HEK293T (cell line): ENCODE data around the gene USF3.

ENCODE experiments used
- ARNT ChIP-seq: fragments of 450-650 bp; IDR thresholded peaks from 2 replicates; pipeline ENCODE4 v1.6.1; 2017; ENCODE audit warnings: mild to moderate bottlenecking
- BHLHE40 ChIP-seq: fragments of 450-650 bp; IDR thresholded peaks from 2 replicates; pipeline ENCODE4 v1.6.1; 2016; ENCODE audit warnings: mild to moderate bottlenecking, moderate library complexity, borderline replicate concordance
- FOXM1 ChIP-seq: fragments of 450-650 bp; IDR thresholded peaks from 2 replicates; pipeline ENCODE4 v1.6.1; 2017; ENCODE audit warnings: mild to moderate bottlenecking, borderline replicate concordance
- HDGF ChIP-seq: fragments of 450-650 bp; IDR thresholded peaks from 2 replicates; pipeline ENCODE4 v1.6.1; 2017; ENCODE audit warnings: antibody characterized with exemption, borderline replicate concordance
- NFRKB ChIP-seq: fragments of 450-650 bp; IDR thresholded peaks from 2 replicates; pipeline ENCODE4 v1.6.1; 2016; ENCODE audit warnings: mild to moderate bottlenecking, moderate library complexity
- SP1 ChIP-seq: fragments of 450-650 bp; IDR thresholded peaks from 2 replicates; pipeline ENCODE4 v1.6.1; 2017
- TF ChIP-seq, protein P1 (sequence below): fragments of 450-650 bp; IDR thresholded peaks from 2 replicates; pipeline ENCODE4 v1.6.1; 2016

DNA sequence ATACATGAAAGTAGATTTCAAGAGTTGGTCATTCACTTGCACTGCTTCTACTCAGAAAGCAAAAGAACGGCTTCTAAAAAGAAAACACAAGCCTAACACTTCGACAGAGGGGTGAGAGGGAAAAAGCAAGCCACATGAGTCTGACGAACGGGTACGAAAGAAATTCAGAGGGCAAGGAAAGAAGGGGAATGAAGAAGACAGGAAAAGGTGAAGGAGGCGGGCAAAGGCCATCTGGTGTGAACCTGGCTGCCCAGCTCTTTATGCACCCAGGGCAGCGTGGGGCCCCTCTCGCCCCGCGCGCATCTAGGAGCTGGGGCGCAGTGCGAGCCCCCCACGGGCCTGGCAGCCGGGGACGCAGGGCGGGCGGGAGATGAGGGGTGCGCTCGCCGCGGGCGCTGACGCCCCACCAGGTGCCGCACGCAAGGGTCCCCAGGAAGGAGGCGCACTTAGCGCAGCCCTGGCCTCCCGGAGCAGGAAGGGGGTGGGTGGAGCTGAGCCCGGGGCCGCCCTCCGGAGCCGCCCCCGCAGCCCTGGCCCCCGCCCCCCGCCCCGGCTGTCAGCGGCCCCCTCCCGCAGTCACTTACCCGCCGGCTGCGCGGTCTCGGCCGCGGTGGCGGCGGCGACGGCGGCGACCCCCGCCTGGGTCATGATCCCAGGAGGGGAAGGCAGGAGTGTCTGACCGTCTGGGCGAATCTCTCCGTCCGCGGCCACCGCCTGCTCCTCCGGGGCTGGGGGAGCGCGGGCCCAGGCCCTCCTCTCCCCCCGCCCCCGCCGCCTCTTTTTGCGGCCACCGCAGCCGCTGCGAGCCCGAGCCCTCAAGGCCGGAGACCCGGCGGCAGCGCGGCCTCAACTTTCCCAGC is at the start of gene USF3:
- TF ChIP-seq, protein P1, sequence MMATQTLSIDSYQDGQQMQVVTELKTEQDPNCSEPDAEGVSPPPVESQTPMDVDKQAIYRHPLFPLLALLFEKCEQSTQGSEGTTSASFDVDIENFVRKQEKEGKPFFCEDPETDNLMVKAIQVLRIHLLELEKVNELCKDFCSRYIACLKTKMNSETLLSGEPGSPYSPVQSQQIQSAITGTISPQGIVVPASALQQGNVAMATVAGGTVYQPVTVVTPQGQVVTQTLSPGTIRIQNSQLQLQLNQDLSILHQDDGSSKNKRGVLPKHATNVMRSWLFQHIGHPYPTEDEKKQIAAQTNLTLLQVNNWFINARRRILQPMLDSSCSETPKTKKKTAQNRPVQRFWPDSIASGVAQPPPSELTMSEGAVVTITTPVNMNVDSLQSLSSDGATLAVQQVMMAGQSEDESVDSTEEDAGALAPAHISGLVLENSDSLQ, result no peak
- TF ChIP-seq BHLHE40 (no peak), FOXM1 (peak; percentile 49; the same call in 1 of the 2 replicates), NFRKB (no peak), SP1 (no peak), ARNT (no peak), HDGF (no peak)
